ENCODE data around the gene TESMIN. TPM values are rescaled to one million over a fixed set of nuclear protein-coding genes. Genes with fewer than 3 reads are reported as not detected.

Gene TESMIN
- polyA plus RNA-seq, 1 donor (not counting 4 experiments of a cell fraction or from before 2014, with no cell fraction given): 4.0 TPM

DNA sequence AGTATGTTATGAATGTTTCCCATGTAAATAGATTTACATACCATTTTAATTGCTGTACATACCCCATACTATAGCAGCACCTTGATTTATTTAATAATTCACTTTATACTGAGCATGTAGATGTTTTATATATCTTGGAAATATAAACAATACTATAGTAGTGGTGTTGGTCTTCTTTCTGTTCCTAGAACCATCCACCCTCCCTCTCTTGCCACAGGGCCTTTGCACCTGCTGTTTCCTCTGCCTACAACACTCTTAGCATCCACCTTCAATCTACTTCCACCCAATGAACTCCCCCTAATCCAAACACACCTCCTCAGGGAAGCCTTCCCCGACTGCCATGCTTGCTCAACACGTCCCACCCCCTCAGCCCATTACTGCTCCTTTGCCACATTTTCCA lies 30.2 kb downstream of the TESMIN start:
- Histone ChIP-seq H3K4me2 (ENCODE audit: control insufficient read depth, extremely low read depth, insufficient read depth, low read depth, low read length) (no peak overlapping the region), H3K36me3 (ENCODE audit: control insufficient read depth in 2 of 2, extremely low read depth in 1 of 2, insufficient read depth in 2 of 2, low read length in 2 of 2) (no peaks in the 10 kb centered on the region), H2AFZ (ENCODE audit: control insufficient read depth, low read length) (no peak overlapping the region), H3K4me1 (ENCODE audit: control insufficient read depth, extremely low read depth, insufficient read depth, low read length) (no peaks in the 10 kb centered on the region), H3K27ac (ENCODE audit: control insufficient read depth, insufficient read depth, low read length) (no peak overlapping the region), H3K79me2 (ENCODE audit: control insufficient read depth, insufficient read depth, low read length) (no peaks in the 10 kb centered on the region), H4K20me1 (ENCODE audit: control insufficient read depth, extremely low read depth, insufficient read depth, low read length) (no peaks in the 10 kb centered on the region), H3K4me3 (ENCODE audit: control insufficient read depth in 2 of 3, extremely low read depth in 1 of 3, insufficient read depth in 2 of 3, low read depth in 1 of 3, low read length in 3 of 3) (no peak overlapping the region), H3K27me3 (ENCODE audit: control insufficient read depth, extremely low read depth, insufficient read depth, low read length) (peaks cover 7% of the 10 kb centered on the region), H3K9me3 (ENCODE audit: control insufficient read depth, low read depth, low read length) (no peaks in the 10 kb centered on the region), H3K9ac (ENCODE audit: control insufficient read depth, extremely low read depth, insufficient read depth, low read length) (no peak overlapping the region), H3K9me1 (ENCODE audit: control insufficient read depth, extremely low read depth, insufficient read depth, low read length) (no peaks in the 10 kb centered on the region)
- no peak for TF ChIP-seq EZH2 (IDR thresholded peaks at IDR 0.05; ENCODE audit: low read length)
- TF ChIP-seq, protein P1, sequence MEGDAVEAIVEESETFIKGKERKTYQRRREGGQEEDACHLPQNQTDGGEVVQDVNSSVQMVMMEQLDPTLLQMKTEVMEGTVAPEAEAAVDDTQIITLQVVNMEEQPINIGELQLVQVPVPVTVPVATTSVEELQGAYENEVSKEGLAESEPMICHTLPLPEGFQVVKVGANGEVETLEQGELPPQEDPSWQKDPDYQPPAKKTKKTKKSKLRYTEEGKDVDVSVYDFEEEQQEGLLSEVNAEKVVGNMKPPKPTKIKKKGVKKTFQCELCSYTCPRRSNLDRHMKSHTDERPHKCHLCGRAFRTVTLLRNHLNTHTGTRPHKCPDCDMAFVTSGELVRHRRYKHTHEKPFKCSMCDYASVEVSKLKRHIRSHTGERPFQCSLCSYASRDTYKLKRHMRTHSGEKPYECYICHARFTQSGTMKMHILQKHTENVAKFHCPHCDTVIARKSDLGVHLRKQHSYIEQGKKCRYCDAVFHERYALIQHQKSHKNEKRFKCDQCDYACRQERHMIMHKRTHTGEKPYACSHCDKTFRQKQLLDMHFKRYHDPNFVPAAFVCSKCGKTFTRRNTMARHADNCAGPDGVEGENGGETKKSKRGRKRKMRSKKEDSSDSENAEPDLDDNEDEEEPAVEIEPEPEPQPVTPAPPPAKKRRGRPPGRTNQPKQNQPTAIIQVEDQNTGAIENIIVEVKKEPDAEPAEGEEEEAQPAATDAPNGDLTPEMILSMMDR (optimal IDR thresholded peaks at IDR 0.05 in 1 of 3, IDR thresholded peaks at IDR 0.05 in 1 of 3, conservative IDR thresholded peaks at IDR 0.05 in 1 of 3; ENCODE audit: extremely low read depth in 1 of 3, insufficient read depth in 2 of 3, low read length in 3 of 3): no peak
- dilution Hi-C loops (cut with MboI; ENCODE audit: extremely low pct_ligation_motif_present, low sequenced_read_pairs): no loop called here
- FAIRE-seq (no peak), DNase-seq (ENCODE audit: low read depth, low spot score) (no peak)

DNA sequence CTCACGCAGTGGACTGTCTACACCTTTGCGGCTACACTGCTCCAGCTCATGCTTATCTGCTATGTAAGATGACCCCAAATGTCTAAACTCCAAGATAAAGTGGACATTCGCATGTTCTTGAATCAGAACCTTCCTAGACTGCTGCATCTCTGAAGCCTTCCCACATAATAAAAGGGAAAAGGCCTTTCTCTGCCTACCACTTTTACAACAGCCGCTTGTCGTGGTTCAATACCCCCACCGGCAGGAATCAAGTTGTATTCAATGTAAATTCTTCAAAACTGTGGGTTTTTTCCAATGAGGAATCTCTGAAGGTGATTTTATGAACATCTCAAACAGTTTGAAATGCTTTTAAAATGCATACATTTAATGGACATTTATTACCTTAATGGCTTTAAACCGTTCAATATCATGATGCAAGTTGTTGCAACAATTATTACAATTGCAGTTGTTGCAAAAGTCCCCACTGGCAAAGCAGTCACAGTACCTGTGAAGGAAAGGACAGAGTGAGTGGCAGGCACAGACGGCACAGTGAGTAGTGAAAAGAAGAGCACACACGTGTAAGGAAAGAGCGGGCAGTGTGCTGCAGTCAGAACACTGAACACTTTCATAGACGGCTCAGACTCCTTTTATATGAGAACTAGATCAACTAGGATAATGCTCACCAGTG lies 35.7 kb downstream of the TESMIN start:
- H3K4me2 ChIP-seq (ENCODE audit: control insufficient read depth, extremely low read depth, insufficient read depth, low read depth, low read length): no peak overlapping the region
- no peak for TF ChIP-seq EZH2 (IDR thresholded peaks at IDR 0.05; ENCODE audit: low read length)
- TF ChIP-seq, protein P1 (optimal IDR thresholded peaks at IDR 0.05 in 1 of 3, IDR thresholded peaks at IDR 0.05 in 1 of 3, conservative IDR thresholded peaks at IDR 0.05 in 1 of 3; ENCODE audit: extremely low read depth in 1 of 3, insufficient read depth in 2 of 3, low read length in 3 of 3): no peak
- no peaks in the 10 kb centered on the region for H3K36me3 ChIP-seq (ENCODE audit: control insufficient read depth in 2 of 2, extremely low read depth in 1 of 2, insufficient read depth in 2 of 2, low read length in 2 of 2)
- H3K27ac ChIP-seq (ENCODE audit: control insufficient read depth, insufficient read depth, low read length): no peak overlapping the region
- peaks cover 11% of the 10 kb centered on the region for H3K27me3 ChIP-seq (ENCODE audit: control insufficient read depth, extremely low read depth, insufficient read depth, low read length)
- no peak overlapping the region for H3K9ac ChIP-seq (ENCODE audit: control insufficient read depth, extremely low read depth, insufficient read depth, low read length)
- FAIRE-seq (no peak), DNase-seq (ENCODE audit: low read depth, low spot score) (no peak)
- no peak overlapping the region for H3K4me3 ChIP-seq (ENCODE audit: control insufficient read depth in 2 of 3, extremely low read depth in 1 of 3, insufficient read depth in 2 of 3, low read depth in 1 of 3, low read length in 3 of 3)
- H3K79me2 ChIP-seq (ENCODE audit: control insufficient read depth, insufficient read depth, low read length): no peaks in the 10 kb centered on the region
- dilution Hi-C loops (cut with MboI; ENCODE audit: extremely low pct_ligation_motif_present, low sequenced_read_pairs): no loop called here
- no peak overlapping the region for H2AFZ ChIP-seq (ENCODE audit: control insufficient read depth, low read length)
- no peaks in the 10 kb centered on the region for H3K9me1 ChIP-seq (ENCODE audit: control insufficient read depth, extremely low read depth, insufficient read depth, low read length)
- no peaks in the 10 kb centered on the region for H3K4me1 ChIP-seq (ENCODE audit: control insufficient read depth, extremely low read depth, insufficient read depth, low read length)
- H4K20me1 ChIP-seq (ENCODE audit: control insufficient read depth, extremely low read depth, insufficient read depth, low read length): no peaks in the 10 kb centered on the region
- H3K9me3 ChIP-seq (ENCODE audit: control insufficient read depth, low read depth, low read length): no peaks in the 10 kb centered on the region
